Embryonic facial prominence (tissue), 1 donor: Measurements from ENCODE around the gene TBC1D14.
"Not testable (repeated sequence)": the region's sequence is repeated elsewhere in the genome, so short reads cannot be mapped to it uniquely, and the experiment has no call there.

Source experiments
- DNase-seq: peaks from one replicate; pipeline ENCODE4 v3.0.0-alpha.2; 2016; ENCODE audit errors: extremely low spot score

The TBC1D14 gene

GRCh38 chr4:6890358-6890757, 19.3 kb upstream of the TBC1D14 start:
- no peak for DNase-seq

GRCh38 chr4:6890971-6891370, 18.7 kb upstream of the TBC1D14 start:
- DNase-seq: not testable (repeated sequence)

GRCh38 chr4:6891436-6892170, 18.0 kb upstream of the TBC1D14 start:
- no peak for DNase-seq

GRCh38 chr4:6892190-6892908, 17.3 kb upstream of the TBC1D14 start:
- no peak for DNase-seq

GRCh38 chr4:6892909-6893202, 16.8 kb upstream of the TBC1D14 start:
- DNase-seq: no peak

GRCh38 chr4:6893449-6894085, 16.1 kb upstream of the TBC1D14 start:
- DNase-seq: no peak

- no peak for DNase-seq
These were observed 15.5 kb upstream of the TBC1D14 start for GRCh38 chr4:6894086-6894478.

- DNase-seq: no peak
These were observed 14.8 kb upstream of the TBC1D14 start for GRCh38 chr4:6894528-6895498.

- DNase-seq: no peak
These were observed 13.6 kb upstream of the TBC1D14 start for GRCh38 chr4:6896035-6896434.

- DNase-seq: no peak
These were observed 10.9 kb upstream of the TBC1D14 start for GRCh38 chr4:6898763-6899162.

- DNase-seq: no peak
These were observed 9.3 kb upstream of the TBC1D14 start for GRCh38 chr4:6900181-6900812.

GRCh38 chr4:6900956-6901355, 8.7 kb upstream of the TBC1D14 start:
- no peak for DNase-seq

GRCh38 chr4:6901669-6902317, 7.8 kb upstream of the TBC1D14 start:
- no peak for DNase-seq

GRCh38 chr4:6902318-6903042, 7.1 kb upstream of the TBC1D14 start:
- DNase-seq: no peak

GRCh38 chr4:6905516-6906445, 3.8 kb upstream of the TBC1D14 start:
- DNase-seq: no peak

GRCh38 chr4:6906486-6906885, 3.1 kb upstream of the TBC1D14 start:
- DNase-seq: not testable (repeated sequence)

GRCh38 chr4:6907658-6908191, 1.9 kb upstream of the TBC1D14 start:
- DNase-seq: no peak

- DNase-seq: no peak
These were observed 1.1 kb upstream of the TBC1D14 start for GRCh38 chr4:6908432-6909112.
